Gastrocnemius medialis (tissue), 4 donors: ENCODE data around the gene CYTH3. TPM values are rescaled to one million over a fixed set of nuclear protein-coding genes. Genes with fewer than 3 reads are reported as not detected.

Experiments used
- ATAC-seq, 2 donors: fragments of 150-250 bp; one replicate each; pipeline ENCODE4 v1.9.1; 2016
- DNase-seq, 2 donors: peaks; one replicate each; pipeline ENCODE4 v3.0.0-alpha.2; 2019
- H3K27ac ChIP-seq, 4 donors: fragments of 200-600 bp; sonication (generic); 1 replicate in 1 of 4; 2 replicates in 3 of 4; pipeline ENCODE4 v1.5.1; 2016 to 2018; ENCODE audit warnings: mild to moderate bottlenecking in 2 of 4, moderate library complexity in 1 of 4
- H3K27me3 ChIP-seq, 3 donors: fragments of 200-600 bp; sonication (generic) in 2 of 3; 1 replicate in 1 of 3; 2 replicates in 2 of 3; pipeline versions ENCODE4 v1.5.1 to v1.6.0; 2016 to 2019; ENCODE audit warnings: mild to moderate bottlenecking in 1 of 3, moderate library complexity in 1 of 3
- H3K36me3 ChIP-seq, 2 donors: fragments of 200-600 bp; sonication (generic) in 1 of 2; one replicate each; pipeline ENCODE4 v1.5.1; 2017 to 2018
- H3K4me1 ChIP-seq, 2 donors: fragments of 200-600 bp; sonication (generic) in 1 of 2; one replicate each; pipeline ENCODE4 v1.5.1; 2016 to 2017; ENCODE audit warnings: mild to moderate bottlenecking in 2 of 2
- H3K4me3 ChIP-seq, 4 donors: fragments of 200-600 bp; sonication (generic) in 3 of 4; 1 replicate in 1 of 4; 2 replicates in 3 of 4; pipeline ENCODE4 v1.5.1; 2016 to 2019; ENCODE audit warnings: mild to moderate bottlenecking in 2 of 4
- H3K9me3 ChIP-seq, 3 donors: fragments of 200-600 bp; sonication (generic) in 2 of 3; 1 replicate in 1 of 3; 2 replicates in 2 of 3; pipeline ENCODE4 v1.5.1; 2016 to 2019
- CTCF ChIP-seq, 5 experiments: fragments of 450-650 bp in 3 of 5; fragments of 200-600 bp in 2 of 5; sonication (generic) in 2 of 5; IDR thresholded peaks in 4 of 5; conservative IDR thresholded peaks in 1 of 5; 1 replicate in 4 of 5; 2 replicates in 1 of 5; pipeline ENCODE4 v1.5.1; 2016 to 2019; ENCODE audit warnings: antibody characterized with exemption in 5 of 5, mild to moderate bottlenecking in 3 of 5, moderate library complexity in 3 of 5
- POLR2A ChIP-seq, 2 donors: fragments of 450-650 bp; IDR thresholded peaks; one replicate each; pipeline ENCODE4 v1.6.1; 2017; ENCODE audit warnings: antibody characterized with exemption in 2 of 2, mild to moderate bottlenecking in 2 of 2, moderate library complexity in 2 of 2
- in situ Hi-C, 4 donors: fragments of 200-750 bp; cut with MboI; loops; one replicate each; pipeline versions ENCODE4 v1.15.0 to v1.8.0; 2017; ENCODE audit warnings: low sequenced_read_pairs in 4 of 4
- intact Hi-C: fragments of 100-400 bp; cut with DNase I; formaldehyde crosslinking; loops from one replicate; pipeline ENCODE4 v1.15.1; 2023; ENCODE audit warnings: low total_unique reads
- total RNA-seq, 4 donors: library from RNA; depleted of rRNA; stranded (reverse); fragments of >200 nt; gene quantifications; one replicate each; pipeline versions ENCODE4 v1.1.0 to v1.2.3, GENCODE V29; 2016

The CYTH3 gene
- total RNA-seq, 4 donors from 2014 or later = 14.3 to 20.2 (median 16.7) TPM

- H3K4me1 ChIP-seq = no peaks in the 10 kb centered on the region
- no peak overlapping the region for H3K4me3 ChIP-seq
- intact Hi-C loops (no loop called here), in situ Hi-C loops (no loop called here)
- DNase-seq (no peak), ATAC-seq (no peak)
- no peak overlapping the region for H3K27ac ChIP-seq
- no peaks in the 10 kb centered on the region for H3K9me3 ChIP-seq
- H3K27me3 ChIP-seq = no peaks in the 10 kb centered on the region
- TF ChIP-seq POLR2A (IDR thresholded peaks at IDR 0.05) (no peak), CTCF (IDR thresholded peaks at IDR 0.05 in 4 of 5, conservative IDR thresholded peaks at IDR 0.05 in 1 of 5) (no peak)
- peaks cover 0 to 45% of the 10 kb centered on the region in 2 donors for H3K36me3 ChIP-seq
These were observed 154.9 kb downstream of the CYTH3 start for GRCh38 chr7:6117533-6117932.

GRCh38 chr7:6116211-6116610, 156.2 kb downstream of the CYTH3 start:
- DNase-seq (no peak), ATAC-seq (no peak)
- H3K36me3 ChIP-seq = peaks cover 0 to 40% of the 10 kb centered on the region in 2 donors
- H3K4me3 ChIP-seq = no peak overlapping the region
- H3K27ac ChIP-seq = no peak overlapping the region
- intact Hi-C loops (no loop called here), in situ Hi-C loops (no loop called here)
- TF ChIP-seq CTCF (IDR thresholded peaks at IDR 0.05 in 4 of 5, conservative IDR thresholded peaks at IDR 0.05 in 1 of 5) = no peak
- no peak for TF ChIP-seq POLR2A (IDR thresholded peaks at IDR 0.05)
- no peaks in the 10 kb centered on the region for H3K27me3 ChIP-seq
- H3K9me3 ChIP-seq = no peaks in the 10 kb centered on the region
- H3K4me1 ChIP-seq = no peaks in the 10 kb centered on the region

Other genes starting within 250 kb of the CYTH3 start
- 1 to 10 TPM in 1 of 4 donors, under 1 TPM in 1, not detected in 2; 0.39 to 1.0 TPM for gene ANKRD61, start 241.2 kb downstream of the CYTH3 start, total RNA-seq
- gene EIF2AK1, start 213.4 kb downstream of the CYTH3 start, total RNA-seq = 100 to 1,000 TPM in 2 of 4 donors, 10 to 100 TPM in 2; 74.5 to 284 (median 111) TPM
- gene USP42, start 167.7 kb downstream of the CYTH3 start, total RNA-seq = 1 to 10 TPM; 4.7 to 5.0 (median 4.9) TPM
- gene FAM220A, start 76.3 kb upstream of the CYTH3 start, total RNA-seq = 10 to 100 TPM; 40.3 to 61.1 (median 50.8) TPM
- 100 to 1,000 TPM in 2 of 4 donors, 10 to 100 TPM in 2; 75.2 to 168 (median 111) TPM for gene RAC1, start 101.9 kb upstream of the CYTH3 start, total RNA-seq
- 10 to 100 TPM; 11.7 to 24.0 (median 16.1) TPM for gene DAGLB, start 175.3 kb upstream of the CYTH3 start, total RNA-seq
- gene KDELR2, start 211.5 kb upstream of the CYTH3 start, total RNA-seq = 10 to 100 TPM; 27.5 to 34.2 (median 31.8) TPM